ENCODE measurements around the gene MKNK2.
"Not testable (repeated sequence)": the region's sequence is repeated elsewhere in the genome, so short reads cannot be mapped to it uniquely, and the experiment has no call there.

The MKNK2 gene

GRCh38 chr19:2034729-2035589, 16.1 kb downstream of the MKNK2 start:
- Mint-ChIP-seq H3K36me3 (ENCODE audit: insufficient read depth) (peaks cover 12% of the 10 kb centered on the region), H3K4me3 (peak overlapping the region; percentile 44), H3K27ac (ENCODE audit: low read depth) (peak overlapping the region; percentile 62), H3K27me3 (no peaks in the 10 kb centered on the region), H3K4me1 (peaks cover 31% of the 10 kb centered on the region), H3K9me3 (no peaks in the 10 kb centered on the region)
- peak; percentile 53 for ATAC-seq (replicated peaks; ENCODE audit: extremely low read depth, poor library complexity, severe bottlenecking)
- DNase-seq (ENCODE audit: low spot score in 2 of 2): peak in 1 of 2 donors; percentile 53

GRCh38 chr19:2034253-2034652, 16.8 kb downstream of the MKNK2 start:
- H3K4me3 Mint-ChIP-seq; H3K9me3 Mint-ChIP-seq; H3K27me3 Mint-ChIP-seq; H3K27ac Mint-ChIP-seq (ENCODE audit: low read depth); H3K36me3 Mint-ChIP-seq (ENCODE audit: insufficient read depth); ATAC-seq (replicated peaks; ENCODE audit: extremely low read depth, poor library complexity, severe bottlenecking); DNase-seq (ENCODE audit: low spot score in 2 of 2): not testable (repeated sequence)
- H3K4me1 Mint-ChIP-seq: peaks cover 28% of the 10 kb centered on the region

- peaks cover 24% of the 10 kb centered on the region for H3K4me1 Mint-ChIP-seq
- H3K9me3 Mint-ChIP-seq: no peaks in the 10 kb centered on the region
- no peak overlapping the region for H3K4me3 Mint-ChIP-seq
- H3K27ac Mint-ChIP-seq (ENCODE audit: low read depth): no peak overlapping the region
- DNase-seq (ENCODE audit: low spot score in 2 of 2) (no peak), ATAC-seq (replicated peaks; ENCODE audit: extremely low read depth, poor library complexity, severe bottlenecking) (no peak)
- H3K27me3 Mint-ChIP-seq: no peaks in the 10 kb centered on the region
- H3K36me3 Mint-ChIP-seq (ENCODE audit: insufficient read depth): peaks cover 11% of the 10 kb centered on the region
These were observed 17.3 kb downstream of the MKNK2 start for GRCh38 chr19:2033825-2034159.

- Mint-ChIP-seq H3K9me3 (no peaks in the 10 kb centered on the region), H3K36me3 (ENCODE audit: insufficient read depth) (peaks cover 9% of the 10 kb centered on the region), H3K4me3 (peak overlapping the region; percentile 68), H3K4me1 (peaks cover 24% of the 10 kb centered on the region), H3K27me3 (no peaks in the 10 kb centered on the region), H3K27ac (ENCODE audit: low read depth) (peak overlapping the region; percentile 88)
- no peak for DNase-seq (ENCODE audit: low spot score in 2 of 2)
- ATAC-seq (replicated peaks; ENCODE audit: extremely low read depth, poor library complexity, severe bottlenecking): no peak
These were observed 17.8 kb downstream of the MKNK2 start for GRCh38 chr19:2033115-2033824.

- DNase-seq (ENCODE audit: low spot score in 2 of 2) (no peak), ATAC-seq (replicated peaks; ENCODE audit: extremely low read depth, poor library complexity, severe bottlenecking) (peak; percentile 16)
- peak overlapping the region; percentile 88 for H3K27ac Mint-ChIP-seq (ENCODE audit: low read depth)
- no peaks in the 10 kb centered on the region for H3K27me3 Mint-ChIP-seq
- H3K9me3 Mint-ChIP-seq: no peaks in the 10 kb centered on the region
- peak overlapping the region; percentile 68 for H3K4me3 Mint-ChIP-seq
- H3K36me3 Mint-ChIP-seq (ENCODE audit: insufficient read depth): peaks cover 9% of the 10 kb centered on the region
- peaks cover 24% of the 10 kb centered on the region for H3K4me1 Mint-ChIP-seq
These were observed 18.6 kb downstream of the MKNK2 start for GRCh38 chr19:2032296-2032941.

- no peak for ATAC-seq (replicated peaks; ENCODE audit: extremely low read depth, poor library complexity, severe bottlenecking)
- H3K4me1 Mint-ChIP-seq: peaks cover 6% of the 10 kb centered on the region
- H3K36me3 Mint-ChIP-seq (ENCODE audit: insufficient read depth): peaks cover 6% of the 10 kb centered on the region
- H3K27ac Mint-ChIP-seq (ENCODE audit: low read depth): no peak overlapping the region
- no peaks in the 10 kb centered on the region for H3K9me3 Mint-ChIP-seq
- no peak overlapping the region for H3K4me3 Mint-ChIP-seq
- no peaks in the 10 kb centered on the region for H3K27me3 Mint-ChIP-seq
- no peak for DNase-seq (ENCODE audit: low spot score in 2 of 2)
These were observed 23.7 kb downstream of the MKNK2 start for GRCh38 chr19:2027361-2027760.

DNA sequence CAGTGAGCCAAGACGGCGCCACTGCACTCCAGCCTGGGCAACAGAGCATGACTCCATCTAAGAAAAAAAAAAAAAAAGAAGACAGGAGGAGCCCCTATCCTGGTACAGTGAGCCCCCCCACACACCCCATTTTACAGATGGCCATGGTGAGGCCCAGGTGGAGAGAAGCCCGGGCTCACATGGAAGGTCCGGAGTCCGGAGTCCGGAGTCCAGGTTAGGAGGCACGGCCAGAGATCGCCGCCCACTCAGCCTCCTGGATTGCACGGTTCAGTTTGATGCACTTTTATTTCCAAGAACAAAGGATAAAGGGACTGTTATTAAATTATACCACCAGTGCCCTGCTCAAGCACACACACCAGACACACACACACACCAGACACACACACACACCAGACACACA, 24.3 kb downstream of the MKNK2 start:
- Mint-ChIP-seq H3K9me3 (no peaks in the 10 kb centered on the region), H3K4me3 (no peak overlapping the region), H3K27ac (ENCODE audit: low read depth) (no peak overlapping the region), H3K36me3 (ENCODE audit: insufficient read depth) (peaks cover 4% of the 10 kb centered on the region), H3K27me3 (no peaks in the 10 kb centered on the region), H3K4me1 (no peaks in the 10 kb centered on the region)
- no peak for DNase-seq (ENCODE audit: low spot score in 2 of 2)
- ATAC-seq (replicated peaks; ENCODE audit: extremely low read depth, poor library complexity, severe bottlenecking): no peak

GRCh38 chr19:2022289-2022688, 28.8 kb downstream of the MKNK2 start:
- Mint-ChIP-seq H3K27ac (ENCODE audit: low read depth) (no peak overlapping the region), H3K9me3 (no peaks in the 10 kb centered on the region)
- no peak for ATAC-seq (replicated peaks; ENCODE audit: extremely low read depth, poor library complexity, severe bottlenecking)

DNA sequence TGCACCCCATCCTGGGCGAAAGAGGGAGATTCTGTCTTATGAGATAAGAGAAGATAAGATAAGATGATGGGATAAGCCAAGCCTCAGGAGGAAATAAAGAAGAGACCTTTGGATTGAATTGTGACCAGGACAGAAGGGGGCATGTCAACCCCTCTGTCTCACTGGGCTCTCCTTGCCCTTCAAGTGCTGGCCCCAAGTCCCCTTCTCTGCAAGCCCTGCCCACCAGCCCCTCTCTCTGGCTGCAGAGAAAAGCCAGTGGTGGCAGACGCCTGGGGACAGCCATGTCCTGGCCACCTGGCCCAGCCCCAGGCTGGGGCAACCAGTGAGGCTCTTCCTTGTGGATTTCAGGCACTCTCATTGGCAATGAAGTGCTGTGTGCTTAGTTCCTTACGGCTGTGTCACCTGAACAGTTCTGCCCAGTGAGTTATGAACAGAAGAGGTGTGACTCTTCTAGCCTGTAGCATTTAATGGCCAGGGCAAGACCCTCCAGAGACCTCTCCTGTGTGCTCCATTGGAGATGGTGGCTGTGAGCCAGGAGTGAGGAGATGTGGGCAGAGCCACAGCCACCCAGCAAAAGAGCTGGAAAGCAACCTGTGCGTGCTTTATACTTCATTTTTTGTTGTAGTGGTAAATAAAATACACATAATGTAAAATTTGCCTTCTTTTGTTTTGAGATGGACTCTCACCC, 29.4 kb downstream of the MKNK2 start:
- Mint-ChIP-seq H3K27me3 (no peaks in the 10 kb centered on the region), H3K36me3 (ENCODE audit: insufficient read depth) (peaks cover 6% of the 10 kb centered on the region), H3K4me3 (no peak overlapping the region), H3K9me3 (no peaks in the 10 kb centered on the region), H3K27ac (ENCODE audit: low read depth) (no peak overlapping the region), H3K4me1 (peaks cover 8% of the 10 kb centered on the region)
- no peak for DNase-seq (ENCODE audit: low spot score in 2 of 2)
- no peak for ATAC-seq (replicated peaks; ENCODE audit: extremely low read depth, poor library complexity, severe bottlenecking)

More at GRCh38 chr19:2022289-2022688, 28.8 kb downstream of the MKNK2 start:
- Mint-ChIP-seq H3K36me3 (ENCODE audit: insufficient read depth) (peaks cover 4% of the 10 kb centered on the region), H3K4me3 (no peak overlapping the region), H3K27me3 (no peaks in the 10 kb centered on the region), H3K4me1 (peaks cover 8% of the 10 kb centered on the region)
- DNase-seq (ENCODE audit: low spot score in 2 of 2): no peak

DNA sequence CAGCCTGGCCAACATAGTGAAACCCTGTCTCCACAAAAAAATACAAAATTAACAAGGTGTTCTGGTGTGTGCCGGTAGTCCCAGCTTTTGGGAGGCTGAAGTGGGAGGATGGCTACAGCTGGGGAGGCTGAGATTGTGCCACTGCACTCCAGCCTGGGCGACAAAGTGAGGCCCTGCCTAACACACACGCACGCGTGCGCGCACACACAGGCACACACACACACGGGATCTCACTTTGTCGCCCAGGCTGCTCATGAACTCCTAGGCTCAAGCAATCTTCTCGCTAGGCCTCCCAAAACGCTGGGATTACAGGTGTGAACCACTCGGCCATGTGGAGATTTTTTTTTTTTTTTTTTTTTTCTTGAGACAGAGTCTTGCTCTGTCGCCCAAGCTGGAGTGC, 32.3 kb downstream of the MKNK2 start:
- no peak for DNase-seq (ENCODE audit: low spot score in 2 of 2)
- no peak overlapping the region for H3K4me3 Mint-ChIP-seq
- no peaks in the 10 kb centered on the region for H3K27me3 Mint-ChIP-seq
- no peaks in the 10 kb centered on the region for H3K9me3 Mint-ChIP-seq
- ATAC-seq (replicated peaks; ENCODE audit: extremely low read depth, poor library complexity, severe bottlenecking): no peak
- H3K36me3 Mint-ChIP-seq (ENCODE audit: insufficient read depth): peaks cover 7% of the 10 kb centered on the region
- peaks cover 12% of the 10 kb centered on the region for H3K4me1 Mint-ChIP-seq
- H3K27ac Mint-ChIP-seq (ENCODE audit: low read depth): no peak overlapping the region

GRCh38 chr19:2016041-2016807, 34.8 kb downstream of the MKNK2 start:
- ATAC-seq (replicated peaks; ENCODE audit: extremely low read depth, poor library complexity, severe bottlenecking): no peak
- Mint-ChIP-seq H3K9me3 (no peaks in the 10 kb centered on the region), H3K27ac (ENCODE audit: low read depth) (peak overlapping the region; percentile 35), H3K36me3 (ENCODE audit: insufficient read depth) (peaks cover 9% of the 10 kb centered on the region), H3K4me1 (peaks cover 30% of the 10 kb centered on the region), H3K4me3 (peak overlapping the region; percentile 67), H3K27me3 (no peaks in the 10 kb centered on the region)
- DNase-seq (ENCODE audit: low spot score in 2 of 2): no peak

- DNase-seq (ENCODE audit: low spot score in 2 of 2) (no peak), ATAC-seq (replicated peaks; ENCODE audit: extremely low read depth, poor library complexity, severe bottlenecking) (no peak)
- Mint-ChIP-seq H3K9me3 (no peaks in the 10 kb centered on the region), H3K4me3 (peak within 1 kb of the TSS; percentile 77), H3K27ac (ENCODE audit: low read depth) (peak within 1 kb of the TSS; percentile 57), H3K36me3 (ENCODE audit: insufficient read depth) (peaks cover 9% of the 10 kb centered on the region), H3K27me3 (no peaks in the 10 kb centered on the region), H3K4me1 (peaks cover 34% of the 10 kb centered on the region)
These were observed 35.5 kb downstream of the MKNK2 start, which contains the start of gene BTBD2 for GRCh38 chr19:2015608-2015950. Gene BTBD2 (minus strand): TSS chr19:2015714. CDS start chr19:2015703, 11 bp downstream.

Measured in central memory CD8-positive, alpha-beta T cell (primary cell).